ENCODE measurements around the gene NUP54. TPM values are rescaled to one million over a fixed set of nuclear protein-coding genes. Genes with fewer than 3 reads are reported as not detected.

The NUP54 gene
- total and polyA plus RNA-seq, 10 donors: 22.8 to 43.2 (median 31.9) TPM

GRCh38 chr4:76096076-76096475 is 52.1 kb downstream of the NUP54 start:
- no peaks in the 10 kb centered on the region for H3K4me1 ChIP-seq
- TF ChIP-seq CTCF (IDR thresholded peaks at IDR 0.05 in 8 of 11, conservative IDR thresholded peaks at IDR 0.05 in 3 of 11) (no peak), POLR2A (IDR thresholded peaks at IDR 0.05) (no peak), POLR2AphosphoS5 (IDR thresholded peaks at IDR 0.05) (no peak)
- no peaks in the 10 kb centered on the region for H3K9me3 ChIP-seq
- no peaks in the 10 kb centered on the region for H3K36me3 ChIP-seq
- H3K27ac ChIP-seq: no peak overlapping the region
- no peak for DNase-seq
- intact Hi-C loops (cut with DNase I; ENCODE audit: low total_unique reads): no loop called here
- no peak overlapping the region for H3K4me3 ChIP-seq
- WGBS, 5 donors: 87 to 99% (median 92%) methylated on average over 3 of the region's 3 CpGs
- no peaks in the 10 kb centered on the region for H3K27me3 ChIP-seq (replicated peaks in 1 of 7)

GRCh38 chr4:76095568-76095967 is 52.6 kb downstream of the NUP54 start:
- Histone ChIP-seq H3K9me3 (no peaks in the 10 kb centered on the region), H3K36me3 (no peaks in the 10 kb centered on the region), H3K27ac (no peak overlapping the region), H3K27me3 (replicated peaks in 1 of 7) (no peaks in the 10 kb centered on the region), H3K4me3 (no peak overlapping the region), H3K4me1 (peaks cover 0 to 4% (median 2%) of the 10 kb centered on the region in 6 donors)
- intact Hi-C loops (cut with DNase I; ENCODE audit: low total_unique reads): no loop called here
- TF ChIP-seq POLR2A (IDR thresholded peaks at IDR 0.05) (no peak), POLR2AphosphoS5 (IDR thresholded peaks at IDR 0.05) (no peak), CTCF (IDR thresholded peaks at IDR 0.05 in 8 of 11, conservative IDR thresholded peaks at IDR 0.05 in 3 of 11) (no peak)
- DNase-seq: no peak

GRCh38 chr4:76091052-76091451 is 57.1 kb downstream of the NUP54 start:
- TF ChIP-seq POLR2AphosphoS5 (IDR thresholded peaks at IDR 0.05): no peak
- no peak for TF ChIP-seq POLR2A (IDR thresholded peaks at IDR 0.05)
- no peak for TF ChIP-seq CTCF (IDR thresholded peaks at IDR 0.05 in 8 of 11, conservative IDR thresholded peaks at IDR 0.05 in 3 of 11)

GRCh38 chr4:76090241-76090691 is 57.9 kb downstream of the NUP54 start:
- H3K4me1 ChIP-seq: peaks cover 3 to 20% (median 8%) of the 10 kb centered on the region in 6 donors
- peak in 1 of 3 donors; percentile 64 for TF ChIP-seq POLR2AphosphoS5 (IDR thresholded peaks at IDR 0.05)
- no peak for TF ChIP-seq POLR2A (IDR thresholded peaks at IDR 0.05)
- TF ChIP-seq CTCF (IDR thresholded peaks at IDR 0.05 in 8 of 11, conservative IDR thresholded peaks at IDR 0.05 in 3 of 11): no peak
- no peak for DNase-seq
- H3K27ac ChIP-seq: peak overlapping the region in 7 of 8 donors; percentile 19 to 77 (median 71)
- H3K9me3 ChIP-seq: no peaks in the 10 kb centered on the region
- no peaks in the 10 kb centered on the region for H3K36me3 ChIP-seq
- 12 to 20% (median 16%) methylated on average over 7 of the region's 7 CpGs for WGBS, 5 donors
- H3K4me3 ChIP-seq: no peak overlapping the region
- intact Hi-C loops (cut with DNase I; ENCODE audit: low total_unique reads): no loop called here
- H3K27me3 ChIP-seq (replicated peaks in 1 of 7): no peaks in the 10 kb centered on the region

More at GRCh38 chr4:76091052-76091451, 57.1 kb downstream of the NUP54 start:
- 89 to 97% (median 95%) methylated on average over 2 of the region's 2 CpGs for WGBS, 5 donors
- no peaks in the 10 kb centered on the region for H3K9me3 ChIP-seq
- H3K27me3 ChIP-seq (replicated peaks in 1 of 7): no peaks in the 10 kb centered on the region
- peak overlapping the region in 1 of 8 donors; percentile 71 for H3K27ac ChIP-seq
- no peak overlapping the region for H3K4me3 ChIP-seq
- H3K4me1 ChIP-seq: peaks cover 3 to 20% (median 8%) of the 10 kb centered on the region in 6 donors
- H3K36me3 ChIP-seq: no peaks in the 10 kb centered on the region
- no peak for DNase-seq
- intact Hi-C loops (cut with DNase I; ENCODE audit: low total_unique reads): no loop called here

All from spleen (tissue), 11 donors.